Measurements from ENCODE around the gene NPLOC4.
"Not testable (repeated sequence)": the region's sequence is repeated elsewhere in the genome, so short reads cannot be mapped to it uniquely, and the experiment has no call there.

Gene NPLOC4

GRCh38 chr17:81584771-81585170 is 52.1 kb downstream of the NPLOC4 start:
- DNase-seq (ENCODE audit: low read depth) = not testable (repeated sequence)

- DNase-seq (ENCODE audit: low read depth) = no peak
Observed at GRCh38 chr17:81583589-81584342, 53.1 kb downstream of the NPLOC4 start.

GRCh38 chr17:81582749-81583148 is 54.2 kb downstream of the NPLOC4 start:
- DNase-seq (ENCODE audit: low read depth) = no peak

- peak; percentile 56 for DNase-seq (ENCODE audit: low read depth)
Observed at GRCh38 chr17:81582341-81582740, 54.6 kb downstream of the NPLOC4 start.

- DNase-seq (ENCODE audit: low read depth) = no peak
Observed at GRCh38 chr17:81581758-81582157, 55.2 kb downstream of the NPLOC4 start.

- no peak for DNase-seq (ENCODE audit: low read depth)
Observed at GRCh38 chr17:81580481-81580880, 56.4 kb downstream of the NPLOC4 start.

GRCh38 chr17:81579821-81580321 is 57.0 kb downstream of the NPLOC4 start:
- DNase-seq (ENCODE audit: low read depth) = peak; percentile 74

GRCh38 chr17:81579298-81579697 is 57.6 kb downstream of the NPLOC4 start:
- no peak for DNase-seq (ENCODE audit: low read depth)

GRCh38 chr17:81578561-81579225 is 58.2 kb downstream of the NPLOC4 start:
- DNase-seq (ENCODE audit: low read depth) = no peak

- DNase-seq (ENCODE audit: low read depth) = no peak
Observed at GRCh38 chr17:81578038-81578441, 58.9 kb downstream of the NPLOC4 start.

- no peak for DNase-seq (ENCODE audit: low read depth)
Observed at GRCh38 chr17:81577278-81578000, 59.5 kb downstream of the NPLOC4 start.

GRCh38 chr17:81576621-81577277 is 60.2 kb downstream of the NPLOC4 start:
- no peak for DNase-seq (ENCODE audit: low read depth)

- DNase-seq (ENCODE audit: low read depth) = no peak
Observed at GRCh38 chr17:81575836-81576235, 61.1 kb downstream of the NPLOC4 start.

GRCh38 chr17:81574643-81574956 is 62.3 kb downstream of the NPLOC4 start:
- DNase-seq (ENCODE audit: low read depth) = no peak

GRCh38 chr17:81573794-81574642 is 62.9 kb downstream of the NPLOC4 start:
- no peak for DNase-seq (ENCODE audit: low read depth)

GRCh38 chr17:81572563-81573168 is 64.2 kb downstream of the NPLOC4 start:
- DNase-seq (ENCODE audit: low read depth) = no peak

GRCh38 chr17:81570964-81571363 is 65.9 kb downstream of the NPLOC4 start:
- DNase-seq (ENCODE audit: low read depth) = no peak

- DNase-seq (ENCODE audit: low read depth) = no peak
Observed at GRCh38 chr17:81569986-81570514, 66.9 kb downstream of the NPLOC4 start.

- no peak for DNase-seq (ENCODE audit: low read depth)
Observed at GRCh38 chr17:81568416-81568815, 68.5 kb downstream of the NPLOC4 start.

- DNase-seq (ENCODE audit: low read depth) = no peak
Observed at GRCh38 chr17:81567191-81567590, 69.7 kb downstream of the NPLOC4 start.
